G401 (cell line): ENCODE data around the gene BLOC1S4. TPM values are rescaled to one million over a fixed set of nuclear protein-coding genes. Genes with fewer than 3 reads are reported as not detected.
"Not testable (repeated sequence)": the region's sequence is repeated elsewhere in the genome, so short reads cannot be mapped to it uniquely, and the experiment has no call there.

Experiments used
- DNase-seq: peaks from one replicate; pipeline ENCODE4 v3.0.0-alpha.2; 2015; ENCODE audit warnings: low spot score
- in situ Hi-C: cut with HindIII; loops from 2 replicates; pipeline ENCODE4 v1.10.0; 2016; ENCODE audit warnings: low sequenced_read_pairs, mixed read lengths
- total RNA-seq: library from RNA; depleted of rRNA; stranded (reverse); fragments of >200 nt; shearing (Covaris generic); gene quantifications from 2 replicates; pipeline ENCODE4 v1.2.3, GENCODE V29; 2014; rRNA removed

Gene BLOC1S4
- total RNA-seq, 1 experiment from 2014 or later: 31.7 TPM

DNA sequence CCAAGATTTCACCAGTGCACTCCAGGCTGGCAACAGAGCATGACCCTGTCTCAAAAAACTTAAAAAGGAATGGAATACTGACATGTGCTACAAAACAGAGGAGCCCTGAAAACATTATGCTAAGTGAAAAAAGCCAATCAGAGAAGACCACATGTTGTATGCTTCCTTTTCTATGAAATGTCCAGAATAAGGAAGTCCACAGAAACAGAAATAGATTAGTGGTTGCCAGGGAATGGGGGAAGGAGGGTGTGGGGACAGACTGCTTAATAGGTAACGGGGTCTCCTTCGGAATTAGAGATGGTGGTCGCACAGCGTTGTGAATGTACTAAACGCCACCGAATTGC lies 36.5 kb downstream of the BLOC1S4 start:
- in situ Hi-C loops: no loop called here
- DNase-seq: no peak

GRCh38 chr4:6753103-6753560 lies 37.2 kb downstream of the BLOC1S4 start:
- in situ Hi-C loops: no loop called here
- no peak for DNase-seq

- DNase-seq: no peak
- in situ Hi-C loops: no loop called here
Observed at GRCh38 chr4:6753891-6754290, 37.9 kb downstream of the BLOC1S4 start.

DNA sequence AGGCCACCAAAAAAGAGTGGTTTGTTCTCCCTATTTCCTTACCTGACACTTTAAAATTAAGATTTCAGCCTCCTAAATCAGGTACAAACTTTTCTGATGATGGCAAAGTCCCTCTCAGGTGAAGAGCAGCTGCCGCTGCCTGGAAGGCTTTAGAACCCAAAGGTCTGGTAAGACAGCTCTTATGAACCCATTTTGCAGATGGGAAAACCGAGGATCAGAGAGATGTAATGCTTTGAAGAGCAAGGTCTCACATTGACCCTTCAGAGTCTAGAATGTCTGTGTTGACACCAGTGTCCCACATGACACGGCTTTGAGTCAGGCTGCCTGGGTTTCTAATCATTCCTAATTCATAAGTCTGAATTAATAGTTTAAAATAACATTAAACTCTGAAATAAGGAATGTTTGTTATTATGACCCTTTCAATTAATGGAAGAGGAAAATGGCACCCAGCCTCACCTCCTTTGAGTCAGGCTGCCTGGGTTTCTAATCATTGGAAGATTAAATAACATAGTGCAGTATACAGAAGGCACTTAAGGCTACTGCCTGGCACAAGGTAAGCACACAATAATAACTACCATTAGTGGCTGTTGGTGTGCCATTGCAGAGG lies 38.6 kb downstream of the BLOC1S4 start:
- in situ Hi-C loops: no loop called here
- DNase-seq: no peak

GRCh38 chr4:6755088-6755753 lies 39.2 kb downstream of the BLOC1S4 start:
- in situ Hi-C loops: no loop called here
- DNase-seq: no peak

GRCh38 chr4:6756345-6756744 lies 40.4 kb downstream of the BLOC1S4 start:
- in situ Hi-C loops, DNase-seq: not testable (repeated sequence)

DNA sequence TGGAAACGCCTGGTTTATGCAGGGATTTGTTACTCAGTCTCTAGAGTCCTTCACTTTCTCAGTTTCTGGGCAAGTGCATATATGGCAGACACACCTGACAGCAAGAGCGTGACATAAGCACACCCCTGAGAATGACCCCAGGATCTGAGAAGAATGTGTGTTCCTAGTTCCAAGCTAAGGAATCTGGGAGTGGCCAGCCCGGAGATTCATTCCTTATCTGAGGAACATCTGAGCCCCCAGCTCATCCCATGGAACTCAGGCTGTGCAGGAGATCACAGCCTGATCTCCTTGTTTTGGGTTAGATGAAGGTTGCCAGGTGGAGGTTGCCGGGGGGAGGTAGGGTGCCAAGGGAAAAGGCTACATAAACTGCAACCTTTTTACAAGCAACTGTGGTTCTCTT lies 42.8 kb downstream of the BLOC1S4 start:
- DNase-seq: no peak
- in situ Hi-C loops: no loop called here

- in situ Hi-C loops: no loop called here
- DNase-seq: no peak
Observed at GRCh38 chr4:6760865-6761264, 44.9 kb downstream of the BLOC1S4 start.

DNA sequence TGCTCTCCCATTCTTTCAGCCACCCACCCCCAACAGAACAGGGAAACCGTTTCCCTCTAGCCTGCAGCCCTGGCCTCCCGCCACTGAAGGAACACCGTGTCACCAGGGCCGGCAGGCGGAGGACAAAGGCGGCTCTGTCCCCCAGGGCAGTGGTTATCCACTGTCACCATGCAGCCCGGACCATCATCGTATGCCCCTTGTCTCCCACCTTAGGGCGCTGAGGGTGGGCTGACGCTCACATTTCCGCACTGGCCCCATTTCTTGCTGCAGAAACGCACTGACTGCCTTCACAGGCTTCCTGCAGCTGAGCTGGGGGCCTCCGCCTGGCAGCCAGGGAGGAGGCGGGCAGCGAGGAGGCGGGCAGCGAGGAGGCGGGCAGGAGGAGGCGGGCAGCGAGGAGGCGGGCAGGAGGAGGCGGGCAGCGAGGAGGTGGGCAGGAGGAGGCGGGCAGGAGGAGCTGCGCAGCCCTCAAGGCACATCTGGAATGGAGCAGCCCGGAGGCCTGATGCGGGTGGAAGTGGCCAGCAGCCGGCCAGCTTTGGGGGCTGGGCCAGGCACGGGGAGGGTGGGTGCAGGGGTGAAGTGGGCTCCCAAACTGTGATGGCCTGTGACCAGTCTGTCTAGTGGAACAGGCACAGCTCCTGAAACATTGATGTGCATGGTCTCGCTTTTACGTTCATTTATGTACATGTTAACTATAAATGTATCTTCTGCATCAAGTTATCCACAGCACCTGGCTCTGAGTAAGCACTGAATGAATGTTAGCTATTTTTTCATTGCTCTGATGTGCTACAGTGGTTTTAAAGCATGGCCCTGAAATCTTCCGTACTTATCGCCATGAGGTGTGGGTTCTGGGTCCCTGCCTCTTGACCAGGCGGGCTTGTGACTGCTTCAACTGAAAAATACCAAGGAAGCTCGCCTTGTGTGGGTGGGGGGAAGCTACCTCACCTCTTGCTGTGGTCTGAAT lies 46.0 kb downstream of the BLOC1S4 start:
- in situ Hi-C loops: no loop called here
- no peak for DNase-seq

DNA sequence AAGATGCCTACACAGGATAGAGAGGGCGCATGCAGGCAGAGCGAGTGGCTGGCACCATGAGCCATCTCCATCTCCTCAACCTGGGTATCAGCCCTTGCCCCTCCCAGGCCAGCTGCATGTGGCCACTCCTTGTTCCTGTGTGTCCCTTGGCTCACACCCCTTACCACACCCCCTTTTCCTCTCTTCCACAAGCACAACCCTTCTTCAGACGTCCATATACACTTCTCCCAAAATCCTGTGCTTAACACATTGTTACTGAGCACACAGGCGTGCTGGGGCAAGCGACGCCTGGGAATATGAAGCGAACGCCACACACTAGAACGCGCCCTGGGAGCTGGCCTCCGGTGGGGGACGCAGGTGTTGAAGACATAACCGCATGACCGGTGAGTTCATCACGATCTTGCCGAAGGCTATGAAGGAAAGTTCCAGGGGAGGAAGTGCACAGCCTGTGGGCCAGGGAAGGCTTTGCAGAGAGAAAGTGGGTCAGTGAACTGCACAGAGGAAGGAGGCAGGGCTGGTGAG lies 47.4 kb downstream of the BLOC1S4 start:
- no peak for DNase-seq
- in situ Hi-C loops: no loop called here

DNA sequence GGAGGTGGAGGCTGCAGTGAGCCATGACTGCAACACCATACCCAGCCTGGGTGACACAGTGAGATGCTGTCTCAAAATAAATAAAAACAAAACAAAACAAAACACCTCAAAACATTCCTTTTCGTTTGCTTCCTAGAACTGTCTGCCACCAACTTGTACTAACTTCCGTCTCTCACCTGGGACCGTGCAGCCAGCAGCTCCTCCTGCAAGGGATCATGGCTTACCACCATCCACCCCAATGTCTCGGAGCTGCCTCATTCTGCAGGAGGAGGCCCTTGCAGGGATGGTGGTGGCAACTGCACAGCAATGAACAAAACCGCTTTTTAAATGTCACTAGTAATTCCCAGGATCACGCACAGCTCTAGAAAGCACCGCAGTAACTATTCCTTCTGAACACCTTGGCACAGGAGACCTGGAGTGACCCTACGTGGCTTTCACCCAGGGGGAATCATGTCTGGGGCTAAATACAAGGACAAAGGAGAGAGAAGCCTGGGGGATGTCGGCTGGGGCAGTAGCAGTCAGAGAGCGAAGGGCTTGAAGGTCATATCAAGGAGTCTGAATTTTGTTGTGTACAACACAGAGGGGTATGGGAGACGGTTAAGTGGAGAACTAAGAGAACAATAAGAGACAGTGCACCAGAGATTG lies 49.1 kb downstream of the BLOC1S4 start:
- DNase-seq: no peak
- in situ Hi-C loops: no loop called here

DNA sequence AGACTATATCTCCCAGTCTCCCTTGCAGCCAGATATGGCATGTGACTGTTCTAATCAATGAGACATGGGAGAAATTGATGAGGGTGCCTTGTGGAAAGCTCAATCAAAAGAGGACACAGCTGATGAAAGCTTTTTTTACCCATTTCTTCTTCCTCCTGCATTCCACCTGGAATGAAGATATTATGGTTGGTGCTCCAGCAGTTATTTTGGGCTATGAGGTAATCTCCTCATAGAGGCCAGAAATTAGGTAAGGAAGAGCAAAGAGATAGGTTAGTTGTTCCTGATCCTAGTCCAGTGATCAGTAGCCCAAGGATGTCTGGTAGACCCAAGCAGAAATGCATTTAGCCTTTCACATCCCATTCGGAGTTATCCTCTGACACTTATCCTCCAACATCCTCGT lies 49.7 kb downstream of the BLOC1S4 start:
- no peak for DNase-seq
- in situ Hi-C loops: no loop called here

Other genes with a start within 250 kb of the BLOC1S4 start
- gene PPP2R2C, start 243.6 kb upstream of the BLOC1S4 start, total RNA-seq: 0.55 and 3.3 TPM in 2 replicates
- 6.9 and 10.1 TPM in 2 replicates for gene MAN2B2, start 141.0 kb upstream of the BLOC1S4 start, total RNA-seq
- gene MRFAP1, start 75.5 kb upstream of the BLOC1S4 start, total RNA-seq: 291 and 303 TPM in 2 replicates
- not detected in 2 replicates for gene S100P, start 22.3 kb upstream of the BLOC1S4 start, total RNA-seq
- gene MRFAP1L1, start 6.3 kb upstream of the BLOC1S4 start, total RNA-seq: 1.7 and 2.1 TPM in 2 replicates
- gene KIAA0232, start 66.6 kb downstream of the BLOC1S4 start, total RNA-seq: 9.7 and 10.3 TPM in 2 replicates
- gene TBC1D14, start 193.7 kb downstream of the BLOC1S4 start, total RNA-seq: 53.5 and 58.4 TPM in 2 replicates